ENCODE results near the gene TCEA2.

The TCEA2 gene

DNA sequence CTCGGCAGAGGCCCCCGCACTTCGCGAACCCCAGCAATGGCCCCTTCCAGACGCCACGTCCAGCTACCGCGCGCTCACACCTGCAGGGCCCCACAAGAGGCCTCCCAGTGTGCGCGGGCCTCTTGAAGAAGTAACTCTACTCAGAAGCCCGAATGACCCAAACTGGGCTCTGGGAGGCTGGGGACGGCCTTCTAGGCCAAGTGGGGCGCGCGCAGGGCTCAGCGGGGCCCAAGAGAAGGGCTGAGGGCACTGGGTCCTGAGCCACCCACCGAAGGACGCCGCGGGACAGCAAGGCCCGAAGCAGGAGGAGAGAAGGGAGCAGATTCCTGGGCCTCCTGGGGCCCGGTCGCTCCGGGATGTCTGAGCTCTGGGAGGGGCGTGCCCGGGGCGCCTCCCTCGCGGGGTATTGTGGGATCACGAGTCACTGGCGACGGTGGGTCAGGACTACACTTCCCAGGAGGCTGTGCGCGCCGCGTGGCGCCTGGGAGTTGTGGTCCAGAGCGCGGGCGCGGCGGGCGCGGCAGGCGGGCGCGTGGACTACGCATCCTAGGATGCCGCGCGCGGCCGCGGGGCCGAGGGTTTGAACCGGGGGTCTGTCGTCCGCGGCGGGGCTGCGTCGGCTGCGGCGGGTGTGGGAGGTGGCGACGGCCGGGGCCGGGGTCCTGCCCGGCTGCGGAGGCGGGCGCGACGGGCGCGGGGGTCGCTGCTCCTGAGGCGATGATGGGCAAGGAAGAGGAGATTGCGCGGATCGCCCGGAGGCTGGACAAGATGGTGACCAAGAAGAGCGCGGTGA lies at the start of gene TCEA2:
TSS of gene TCEA2 (plus strand) at position 603 of the 793 bp plus-strand sequence. CDS start at position 718, 115 bp downstream.
- peak; percentile 97 for DNase-seq

DNA sequence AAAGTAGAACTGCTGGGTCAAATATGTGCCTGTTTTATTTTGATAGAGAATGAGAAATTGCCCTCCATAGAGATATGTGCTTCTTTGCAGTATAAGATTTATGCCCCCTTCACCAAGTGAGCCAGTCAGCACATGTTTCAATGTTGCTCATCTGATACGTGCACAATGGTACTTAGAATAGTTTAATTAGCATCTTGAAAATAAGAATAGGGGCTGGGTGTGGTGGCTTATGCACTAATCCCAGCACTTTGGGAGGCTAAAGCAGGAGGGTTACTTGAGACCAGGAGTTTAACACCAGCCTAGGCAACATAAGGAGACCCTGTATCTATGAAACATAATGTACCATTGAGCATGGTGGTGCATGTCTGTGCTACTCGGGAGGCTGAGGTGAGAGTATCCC lies 47.4 kb upstream of the TCEA2 start:
- DNase-seq: no peak

DNA sequence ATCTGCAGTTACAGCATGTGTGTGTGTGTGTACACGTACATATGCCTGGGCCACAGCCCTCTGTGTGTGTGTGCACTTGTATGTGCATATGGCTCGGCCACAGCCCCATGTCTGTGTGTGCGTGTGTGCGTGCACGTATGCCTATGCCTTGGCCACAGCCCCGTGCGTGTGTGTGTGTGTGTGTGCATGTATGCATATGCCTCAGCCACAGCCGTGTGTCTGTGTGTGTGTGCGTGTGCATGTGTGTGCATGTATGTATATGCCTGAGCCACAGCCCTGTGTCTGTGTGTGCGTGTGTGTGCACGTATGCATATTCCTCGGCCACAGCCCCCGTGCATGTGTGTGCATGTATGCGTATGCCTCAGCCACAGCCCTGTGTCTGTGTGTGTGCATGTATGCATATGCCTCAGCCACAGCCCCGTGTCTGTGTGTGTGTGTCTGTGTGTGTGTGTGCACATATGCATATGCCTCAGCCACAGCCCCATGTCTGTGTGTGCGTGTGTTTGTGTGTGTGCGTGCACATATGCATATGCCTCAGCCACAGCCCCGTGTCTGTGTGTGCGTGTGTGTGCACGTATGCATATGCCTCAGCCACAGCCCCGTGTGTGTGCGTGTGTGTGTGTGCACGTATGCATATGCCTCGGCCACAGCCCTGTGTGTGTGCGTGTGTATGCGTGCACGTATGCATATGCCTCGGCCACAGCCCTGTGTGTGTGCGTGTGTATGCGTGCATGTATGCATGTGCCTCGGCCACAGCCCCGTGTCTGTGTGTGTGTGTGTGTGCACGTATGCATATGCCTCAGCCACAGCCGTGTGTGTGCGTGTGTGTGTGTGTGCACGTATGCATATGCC lies 41.6 kb upstream of the TCEA2 start:
- no peak for DNase-seq

DNA sequence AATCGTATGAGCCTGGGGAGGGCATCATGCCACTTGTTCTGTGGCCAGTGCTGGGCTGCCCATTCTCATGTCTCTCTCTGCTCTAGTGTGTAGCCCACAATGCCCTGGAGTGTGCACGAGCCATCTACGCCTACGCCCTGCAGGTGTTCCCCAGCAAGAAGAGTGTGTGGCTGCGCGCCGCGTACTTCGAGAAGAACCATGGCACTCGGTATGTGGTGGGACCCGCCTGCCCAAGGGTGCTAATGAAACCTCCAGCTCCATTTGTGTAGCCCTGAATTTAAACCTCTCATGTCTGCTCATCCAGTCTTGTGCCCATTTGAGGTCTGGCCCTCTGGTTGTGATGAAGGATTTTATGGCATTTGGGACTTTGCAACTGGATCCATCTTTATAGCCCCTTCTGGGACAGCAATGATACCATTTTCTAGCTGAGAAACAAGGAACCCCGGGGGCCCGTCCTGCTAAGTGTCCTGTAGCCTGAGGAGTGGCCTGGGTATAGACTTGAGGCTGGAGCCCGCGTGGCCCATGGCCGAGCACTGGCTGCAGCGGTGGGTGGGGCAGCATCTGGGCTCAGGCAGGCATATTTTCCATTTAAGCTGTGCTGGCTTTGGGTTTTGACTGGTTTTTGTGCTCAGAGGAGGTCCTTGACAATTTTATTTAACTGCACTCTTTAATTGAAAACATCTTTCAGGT lies 40.2 kb upstream of the TCEA2 start:
- no peak for DNase-seq

DNA sequence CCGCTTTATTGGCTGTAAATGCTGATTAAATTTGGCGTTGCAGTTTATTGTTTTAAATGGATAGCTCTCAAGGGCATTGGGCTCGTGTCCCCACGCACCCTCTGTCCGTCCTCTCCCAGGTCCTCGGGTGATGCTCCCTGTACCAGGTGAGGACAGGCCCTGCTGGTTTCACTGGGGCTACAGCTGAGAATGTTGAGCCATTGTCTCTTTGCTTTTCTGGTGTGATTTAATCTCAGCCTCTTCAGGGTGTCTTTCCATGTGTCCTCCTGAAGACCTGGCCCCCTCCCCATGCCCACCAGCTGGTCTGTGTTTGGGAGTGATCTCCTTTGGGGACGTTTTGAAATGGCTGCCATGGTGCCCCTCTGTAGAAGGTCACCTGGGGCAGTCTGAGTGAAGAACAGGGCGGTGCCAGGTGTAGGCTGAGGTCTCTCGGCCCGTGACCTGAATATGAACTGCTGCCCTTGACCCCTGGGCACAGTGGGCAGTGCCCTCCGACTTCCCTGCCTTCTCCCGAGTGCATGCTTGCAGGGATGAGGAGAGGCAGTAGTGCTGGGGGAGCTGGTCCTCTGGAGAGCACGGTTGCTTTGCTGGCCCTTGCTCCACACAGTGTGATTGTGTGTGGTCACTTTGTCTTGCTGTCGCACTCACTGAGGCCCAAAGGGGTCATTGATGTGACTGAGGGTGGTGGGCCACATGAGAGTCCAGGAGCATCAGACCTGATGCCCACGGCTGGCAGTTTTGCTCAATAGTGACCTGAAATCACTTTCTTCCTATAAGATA lies 39.4 kb upstream of the TCEA2 start:
- DNase-seq: no peak

DNA sequence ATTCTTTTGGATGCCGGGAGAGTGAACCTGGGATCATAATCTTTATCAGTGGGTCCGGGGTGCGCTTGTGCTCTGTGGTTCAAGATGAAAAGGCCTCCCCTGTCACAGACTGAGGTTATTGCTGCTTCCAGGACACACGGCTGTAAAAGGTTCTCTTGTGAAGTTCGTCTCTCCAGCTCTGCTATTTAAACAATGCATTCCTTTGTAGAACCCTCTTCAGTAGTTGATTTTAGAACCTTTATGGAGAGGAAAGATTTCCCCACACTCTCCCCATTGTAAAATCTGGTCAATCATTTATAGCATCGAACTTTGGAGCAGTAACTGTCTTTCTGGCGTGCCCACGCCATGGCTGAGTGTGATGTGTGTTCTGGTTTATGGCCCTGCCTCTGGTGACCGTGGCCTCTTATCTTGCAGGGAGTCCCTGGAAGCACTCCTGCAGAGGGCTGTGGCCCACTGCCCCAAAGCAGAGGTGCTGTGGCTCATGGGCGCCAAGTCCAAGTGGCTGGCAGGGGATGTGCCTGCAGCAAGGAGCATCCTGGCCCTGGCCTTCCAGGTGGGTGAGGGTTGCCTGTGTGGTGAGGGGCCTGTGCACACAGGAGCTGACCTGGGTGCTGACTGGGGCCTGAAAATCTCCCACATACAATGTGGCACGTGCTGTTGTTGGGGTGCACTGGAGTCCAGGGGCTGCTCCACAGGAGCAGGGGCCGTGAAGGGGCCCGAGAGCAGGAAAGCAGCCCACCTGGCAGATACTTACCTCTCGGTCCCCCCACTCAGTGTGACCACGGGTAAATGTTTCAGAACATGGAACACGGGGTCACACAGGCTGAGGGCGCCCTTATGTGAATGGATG lies 38.6 kb upstream of the TCEA2 start:
- no peak for DNase-seq

DNA sequence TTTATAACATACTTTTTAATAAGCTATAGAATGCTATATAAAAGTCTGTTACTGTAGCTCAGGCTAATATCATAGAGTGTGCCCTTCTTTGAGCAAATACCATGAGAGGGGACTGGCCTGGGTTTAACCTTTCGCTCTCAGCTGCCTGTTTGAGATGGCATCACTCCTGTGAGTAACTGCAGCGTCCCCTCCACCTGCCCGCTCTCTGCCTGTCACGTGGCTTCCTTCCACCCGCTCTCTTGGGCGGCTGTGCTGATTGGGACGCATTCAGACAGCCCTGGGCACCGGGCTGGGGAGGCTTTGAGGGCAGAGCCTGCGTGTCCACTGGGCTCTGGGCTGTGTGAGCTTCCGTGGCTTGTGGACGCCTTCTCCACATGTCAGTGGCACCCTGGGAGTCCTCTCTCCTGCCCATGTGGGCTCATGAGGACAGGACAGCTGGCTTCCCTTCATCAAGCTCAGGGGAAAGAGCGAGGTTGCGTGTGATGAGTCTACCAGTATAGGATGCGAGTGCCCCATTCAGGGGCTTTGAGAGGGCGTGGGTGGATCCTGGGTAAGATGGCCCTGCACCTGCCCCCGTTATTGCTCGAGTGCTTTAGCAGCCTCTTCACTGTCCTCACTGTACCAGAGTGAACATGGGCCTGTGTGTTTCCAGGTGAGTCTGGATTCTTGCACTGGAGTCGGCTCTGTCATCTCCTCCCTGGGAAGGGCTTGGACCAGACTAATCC lies 37.7 kb upstream of the TCEA2 start:
- no peak for DNase-seq

DNA sequence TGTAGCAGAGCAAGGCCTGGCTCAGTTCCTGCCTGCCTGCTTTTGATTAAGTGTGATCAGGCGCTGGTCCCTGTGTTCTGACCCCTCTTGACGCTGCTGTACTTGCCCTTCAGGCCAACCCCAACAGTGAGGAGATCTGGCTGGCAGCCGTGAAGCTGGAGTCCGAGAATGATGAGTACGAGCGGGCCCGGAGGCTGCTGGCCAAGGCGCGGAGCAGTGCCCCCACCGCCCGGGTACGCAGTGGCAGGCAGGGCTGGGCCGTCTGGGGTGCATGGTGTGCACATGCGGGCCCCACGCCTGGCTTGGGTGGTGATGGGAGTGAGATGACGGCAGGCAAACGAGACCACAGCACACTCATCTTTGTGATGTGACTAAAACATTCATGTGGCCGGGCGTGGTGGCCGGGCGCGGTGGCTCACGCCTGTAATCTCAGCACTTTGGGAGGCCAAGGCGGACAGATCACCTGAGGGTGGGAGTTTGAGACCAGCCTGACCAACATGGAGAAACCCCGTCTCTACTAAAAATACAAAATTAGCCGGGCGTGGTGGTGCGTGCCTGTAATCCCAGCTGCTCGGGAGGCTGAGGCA lies 37.1 kb upstream of the TCEA2 start:
- no peak for DNase-seq

DNA sequence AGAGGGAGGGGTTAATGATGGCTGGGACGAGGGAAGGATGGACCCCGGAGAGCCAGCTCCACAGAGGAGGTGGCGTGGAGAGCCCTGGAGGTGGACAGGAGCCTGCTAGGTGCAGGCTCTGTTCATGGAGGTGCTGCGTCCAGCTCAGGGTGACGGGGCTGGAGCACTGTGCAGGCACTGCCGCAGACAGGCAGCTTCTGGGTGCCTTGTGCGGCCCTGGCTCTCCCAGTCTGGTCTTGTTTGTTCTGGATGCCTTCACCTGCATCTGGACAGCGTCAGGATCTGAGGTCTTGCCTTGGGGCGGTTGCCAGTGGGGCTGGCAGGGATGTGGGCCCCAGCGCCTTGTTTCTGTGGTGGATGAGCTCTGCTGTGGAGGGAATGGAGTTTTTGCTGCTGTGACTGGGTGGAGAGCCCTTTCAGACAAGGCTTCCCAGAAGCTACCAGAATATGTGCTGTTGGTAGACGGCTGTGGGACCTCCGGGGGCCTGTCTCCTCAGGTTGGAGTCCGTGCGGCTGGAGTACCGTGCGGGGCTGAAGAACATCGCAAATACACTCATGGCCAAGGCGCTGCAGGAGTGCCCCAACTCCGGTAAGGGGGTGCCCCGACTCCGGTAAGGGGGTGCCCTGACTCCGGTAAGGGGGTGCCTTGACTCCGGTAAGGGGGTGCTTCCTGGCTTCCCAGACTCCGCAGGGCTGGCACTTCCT lies 34.9 kb upstream of the TCEA2 start:
- DNase-seq: no peak

DNA sequence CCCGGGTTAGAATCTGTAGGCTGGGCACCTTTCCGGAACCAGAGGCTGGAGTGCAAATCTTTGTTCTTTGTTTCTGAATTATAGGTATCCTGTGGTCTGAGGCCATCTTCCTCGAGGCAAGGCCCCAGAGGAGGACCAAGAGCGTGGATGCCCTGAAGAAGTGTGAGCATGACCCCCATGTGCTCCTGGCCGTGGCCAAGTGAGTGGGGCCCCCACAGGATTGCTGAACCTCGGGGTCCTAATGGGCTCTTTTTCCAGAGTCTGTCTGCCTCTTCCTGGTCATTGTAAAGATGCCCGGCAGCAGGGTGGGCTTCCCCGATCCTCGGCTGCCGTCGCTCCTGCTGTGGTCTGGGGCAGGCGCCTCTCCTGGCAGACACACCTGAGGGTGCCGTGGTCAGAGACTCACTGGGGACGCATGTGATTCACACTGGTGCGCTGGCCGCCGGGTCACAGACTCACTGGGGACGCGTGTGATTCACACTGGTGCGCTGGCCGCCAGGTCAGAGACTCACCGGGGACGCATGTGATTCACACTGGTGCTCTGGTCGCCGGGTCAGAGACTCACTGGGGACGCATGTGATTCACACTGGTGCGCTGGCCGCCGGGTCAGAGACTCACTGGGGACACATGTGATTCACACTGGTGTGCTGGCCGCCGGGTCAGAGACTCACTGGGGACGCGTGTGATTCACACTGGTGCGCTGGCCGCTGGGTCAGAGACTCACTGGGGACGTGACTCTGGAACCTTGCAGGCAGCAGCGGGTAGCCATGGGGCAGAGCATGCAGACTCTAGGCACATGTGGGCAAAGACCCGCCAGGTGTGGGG lies 33.5 kb upstream of the TCEA2 start:
- DNase-seq: no peak

DNA sequence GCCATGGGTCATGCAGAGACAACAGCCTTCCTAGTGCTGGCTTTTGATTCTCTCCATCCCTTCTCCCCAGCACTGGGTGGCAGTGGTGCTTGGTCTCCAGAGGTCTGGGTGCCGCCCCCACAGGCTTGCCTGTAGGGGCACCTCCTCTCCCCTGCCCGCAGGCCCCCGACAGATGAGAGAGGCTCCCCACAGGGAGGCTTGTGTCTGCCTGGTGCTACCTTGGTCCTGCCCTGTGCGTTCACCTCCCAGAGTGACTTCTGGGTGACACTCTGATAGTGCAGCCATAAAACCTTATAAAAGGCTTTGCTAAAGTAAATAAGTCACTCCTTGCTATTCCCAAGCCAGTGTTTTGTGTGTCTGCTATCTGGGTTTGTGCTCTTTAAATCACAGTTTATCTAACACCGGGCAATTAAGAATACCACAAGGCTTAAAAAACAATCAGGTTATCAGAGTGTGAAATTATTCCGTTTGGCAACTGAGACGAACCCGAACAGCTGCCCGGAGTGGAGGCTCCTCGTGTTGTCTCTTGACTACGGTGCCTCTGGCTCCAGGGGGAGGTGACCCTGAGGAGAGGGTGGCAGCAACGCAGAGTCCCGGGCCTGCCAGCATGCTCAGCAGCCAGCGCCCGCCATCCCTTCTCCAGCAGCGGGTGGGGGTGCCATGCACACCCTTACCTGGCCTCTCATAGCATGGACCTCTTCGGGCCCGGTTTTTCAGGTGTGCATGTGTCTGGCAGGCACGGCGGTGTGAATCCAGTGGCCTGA lies 32.4 kb upstream of the TCEA2 start:
- DNase-seq: no peak

DNA sequence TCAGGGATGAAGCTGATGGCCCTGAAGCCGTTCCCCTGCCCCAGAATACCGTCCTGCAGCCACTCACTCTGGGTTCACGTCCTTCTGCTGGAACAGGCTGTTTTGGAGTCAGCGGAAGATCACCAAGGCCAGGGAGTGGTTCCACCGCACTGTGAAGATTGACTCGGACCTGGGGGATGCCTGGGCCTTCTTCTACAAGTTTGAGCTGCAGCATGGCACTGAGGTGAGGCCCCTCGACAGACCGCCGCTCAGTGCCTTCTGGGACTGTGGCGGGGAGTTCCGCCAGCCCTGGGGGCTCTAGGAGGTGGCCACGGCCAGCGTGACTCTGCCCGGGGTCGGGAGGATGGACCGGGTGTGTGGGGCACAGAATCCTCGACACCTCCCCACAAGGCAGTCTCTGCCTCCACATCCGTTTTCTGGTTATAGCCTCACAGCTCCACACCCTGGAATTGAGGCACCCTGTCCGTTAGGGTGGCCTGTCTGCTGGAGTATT lies 31.1 kb upstream of the TCEA2 start:
- DNase-seq: no peak

DNA sequence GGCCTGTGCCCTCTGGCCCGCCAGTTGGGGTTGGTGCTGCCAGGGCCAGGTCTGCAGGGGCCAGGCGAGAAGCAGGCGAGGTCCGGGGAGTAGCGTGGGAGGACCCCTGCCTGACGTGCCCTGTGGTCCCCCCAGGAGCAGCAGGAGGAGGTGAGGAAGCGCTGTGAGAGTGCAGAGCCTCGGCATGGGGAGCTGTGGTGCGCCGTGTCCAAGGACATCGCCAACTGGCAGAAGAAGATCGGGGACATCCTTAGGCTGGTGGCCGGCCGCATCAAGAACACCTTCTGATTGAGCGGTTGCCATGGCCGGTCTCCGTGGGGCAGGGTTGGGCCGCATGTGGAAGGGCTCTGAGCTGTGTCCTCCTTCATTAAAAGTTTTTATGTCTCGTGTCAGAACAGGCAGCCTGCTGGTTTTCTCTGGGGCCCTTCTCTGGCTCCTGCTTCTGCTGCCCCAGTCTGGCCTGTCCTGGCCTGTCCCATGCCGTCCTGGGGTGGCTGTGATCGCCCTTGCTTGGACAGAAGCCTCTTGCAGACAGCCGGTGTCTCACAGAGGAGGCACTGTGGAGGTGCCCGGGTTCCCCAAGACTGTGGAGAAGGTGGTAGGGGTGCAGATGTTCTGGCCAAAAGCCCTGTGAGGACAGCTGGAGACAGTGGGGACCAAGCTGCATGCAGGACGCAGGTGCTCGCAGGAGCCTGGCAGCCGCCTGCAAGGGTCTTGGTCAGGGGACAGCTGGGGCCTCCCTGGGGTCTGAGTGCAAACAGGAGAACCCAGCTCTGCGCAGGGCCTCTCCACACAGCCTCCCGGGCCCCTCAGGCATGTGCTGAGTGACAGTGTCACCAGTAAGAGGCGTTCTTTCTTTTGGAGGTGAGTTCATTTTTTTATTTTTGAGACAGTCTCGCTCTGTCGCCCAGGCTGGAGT lies 30.0 kb upstream of the TCEA2 start:
- DNase-seq: no peak

DNA sequence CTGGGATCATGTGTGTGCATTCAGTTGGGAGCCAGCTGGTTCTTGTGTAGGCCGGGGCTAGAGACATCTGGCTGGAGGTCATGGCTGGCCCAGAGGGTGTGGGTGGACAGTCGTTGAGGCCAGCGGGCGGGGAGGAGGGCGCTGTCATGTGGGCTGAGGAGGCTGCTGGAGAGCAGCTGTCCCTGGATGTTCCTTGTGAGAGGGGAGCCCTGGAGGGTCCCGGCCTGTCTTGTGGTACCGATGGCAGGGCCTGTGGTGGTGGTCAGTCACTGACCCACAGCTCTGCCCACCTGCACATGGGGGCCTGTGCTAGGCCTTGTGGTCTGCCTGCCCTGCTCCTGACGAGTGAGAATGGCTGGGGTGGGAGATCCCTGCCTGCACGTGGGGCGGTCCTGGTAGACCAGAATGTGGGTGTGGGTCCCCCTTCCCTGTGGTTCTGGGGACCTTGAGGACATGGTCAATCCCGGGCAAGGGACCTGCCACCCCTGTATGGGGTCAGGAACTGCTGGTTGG lies 29.0 kb upstream of the TCEA2 start:
- no peak for DNase-seq

DNA sequence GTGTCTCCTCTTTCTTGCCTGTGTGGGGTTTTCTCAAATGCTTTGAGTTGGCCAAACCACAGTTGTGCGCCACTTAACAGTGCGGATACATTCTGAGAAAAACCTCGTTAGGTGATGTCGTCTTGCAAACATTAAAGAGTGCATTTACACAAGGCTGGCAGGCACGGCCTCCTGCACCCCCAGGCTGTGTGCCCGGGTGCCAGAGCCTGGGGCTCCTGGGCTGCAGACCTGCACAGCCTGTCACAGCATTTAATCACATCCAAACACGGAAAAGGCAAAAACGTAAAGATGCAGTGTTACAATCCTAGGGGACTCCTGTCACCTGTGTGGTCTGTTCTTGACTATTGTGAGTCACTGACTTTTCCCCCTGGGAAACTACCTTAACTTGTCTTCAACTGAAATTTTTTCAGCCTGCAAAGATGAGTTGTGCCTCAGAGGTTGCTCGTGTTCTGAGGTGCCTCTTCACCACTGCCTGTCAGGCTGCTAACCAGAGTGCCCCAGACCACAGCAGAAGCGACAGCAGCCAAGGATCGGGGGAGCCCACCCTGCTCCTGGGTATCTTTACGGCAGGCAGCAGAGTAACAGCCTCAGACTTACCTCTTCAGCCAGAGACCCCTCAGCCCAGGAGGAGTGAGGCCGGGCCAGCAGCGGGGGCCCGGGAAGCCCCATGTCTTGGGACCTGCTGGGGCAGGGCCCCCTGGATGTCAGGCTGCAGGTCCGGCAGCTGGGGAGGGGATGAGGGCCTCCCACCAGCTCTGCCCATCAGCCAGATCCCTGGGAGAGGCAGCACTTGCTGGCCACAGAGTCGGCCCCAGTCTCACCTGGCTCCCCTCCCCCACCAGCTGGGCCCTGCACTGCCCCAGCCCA lies 27.7 kb upstream of the TCEA2 start:
- DNase-seq: no peak

DNA sequence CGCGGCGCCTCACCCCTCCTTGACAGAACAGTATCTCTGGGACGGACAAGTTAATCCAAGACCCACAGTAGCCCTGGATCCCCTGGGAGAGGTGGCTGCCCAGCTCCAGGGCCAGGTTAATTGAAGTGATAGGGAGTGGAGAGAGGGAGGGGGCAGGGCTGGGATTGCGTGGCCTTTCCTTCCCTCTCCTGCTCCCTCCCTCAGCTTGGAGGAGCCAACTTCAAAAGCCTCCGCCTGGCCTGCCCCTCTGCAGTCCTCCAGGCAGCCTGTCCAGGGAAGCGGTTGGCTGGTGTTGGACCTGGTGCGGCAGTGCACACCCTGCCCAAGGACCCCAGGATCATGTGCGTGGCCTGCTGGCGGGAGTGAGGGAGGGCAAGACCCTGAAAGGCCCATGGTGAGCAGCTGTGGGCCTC lies 27.1 kb upstream of the TCEA2 start, which contains the start of gene C20orf204:
TSS of gene C20orf204 (plus strand) at position 250 of the 413 bp plus-strand sequence. CDS start at position 392, 142 bp downstream.
- DNase-seq: no peak

Data from NCI-H2171 (cell line).